PC-9 (cell line): ENCODE data around the gene ALLC.

ENCODE experiments used
- CTCF ChIP-seq: fragments of 200-600 bp; sonication (generic); conservative IDR thresholded peaks from 2 replicates; pipeline ENCODE4 v1.6.1; 2017; ENCODE audit warnings: mixed run types, antibody characterized with exemption, mild to moderate bottlenecking, moderate library complexity
- EZH2 ChIP-seq: fragments of 200-600 bp; sonication (generic); IDR thresholded peaks from 2 replicates; pipeline ENCODE4 v1.8.0; 2017; ENCODE audit warnings: antibody characterized with exemption, low read depth

DNA sequence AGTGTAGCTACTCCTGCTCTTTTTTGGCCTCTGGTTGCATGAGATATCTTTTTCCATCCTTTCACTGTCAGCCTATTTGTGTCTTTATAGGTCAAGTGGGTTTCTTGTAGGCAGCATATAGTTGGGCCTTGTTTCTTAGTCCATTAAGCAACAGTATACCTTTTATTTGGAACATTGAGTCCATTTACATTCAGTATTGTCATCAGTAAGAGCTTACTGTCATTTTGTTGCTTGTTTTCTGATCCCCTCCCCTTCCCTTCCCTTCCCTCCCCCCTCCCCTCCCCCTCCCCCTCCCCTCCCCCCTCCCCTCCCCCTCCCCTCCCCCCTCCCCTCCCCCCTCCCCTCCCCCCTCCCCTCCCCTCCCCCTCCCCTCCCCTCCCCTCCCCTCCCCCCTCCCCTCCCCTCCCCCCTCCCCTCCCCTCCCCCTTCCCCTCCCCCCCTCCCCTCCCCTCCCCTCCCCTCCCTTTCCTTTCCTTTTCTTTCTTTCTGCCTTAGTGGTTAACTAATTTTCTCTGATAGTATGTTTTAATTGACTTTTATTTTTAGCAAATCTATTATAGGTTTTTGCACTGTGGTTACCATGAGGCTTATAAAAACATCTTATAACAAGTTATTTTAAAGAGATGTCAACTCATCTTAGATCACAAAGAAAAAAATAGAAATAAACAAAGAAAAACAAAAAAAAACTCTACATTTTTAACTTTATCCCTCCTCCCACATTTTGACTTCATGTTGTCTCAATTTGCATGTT, 32.2 kb downstream of the ALLC start:
- TF ChIP-seq CTCF (no peak), EZH2 (no peak)
